GM10248 (cell line): ENCODE results near the gene PTPRF.

ENCODE experiments used
- CTCF ChIA-PET: fragments of 300-600 bp; sonication (Branson Sonifier 250); formaldehyde crosslinking; extraction: SDS; loops from one replicate; lab custom pipeline; 2021; ENCODE audit warnings: antibody characterized with exemption; lab: Yijun Ruan, JAX
- POLR2A ChIA-PET: fragments of 350-650 bp; sonication (Branson Sonifier 250); formaldehyde crosslinking; extraction: SDS; loops from one replicate; lab custom pipeline; 2020; ENCODE audit warnings: antibody characterized with exemption; lab: Yijun Ruan, JAX
- DNase-seq: peaks from one replicate; pipeline ENCODE4 v3.0.0; 2012; ENCODE audit errors: extremely low spot score
- CTCF ChIP-seq: IDR thresholded peaks from 2 replicates; pipeline ENCODE4 v1.5.1; 2012; ENCODE audit warnings: mild to moderate bottlenecking, low read depth; ENCODE audit errors: extremely low read depth, missing control alignments, control extremely low read depth

The PTPRF gene

GRCh38 chr1:43529206-43529731 is 1.4 kb upstream of the PTPRF start:
- ChIA-PET CTCF (interaction anchor here (0.7 to 3.6 kb wide), 29 partner anchors 8 to 518 kb away, joined by 3 to 44 read pairs (median 4); partner anchors contain the start of genes ARTN and KDM4A), POLR2A (no interaction called here)
- peak; percentile 96 for TF ChIP-seq CTCF
- DNase-seq = peak; percentile 83

GRCh38 chr1:43531107-43531905 is 623 bp downstream of the PTPRF start:
- CTCF ChIA-PET = interaction anchor here (1.1 to 3.6 kb wide), 3 partner anchors 24 to 516 kb away, joined by 3 to 44 read pairs (median 25); partner anchors contain the start of gene ARTN
- POLR2A ChIA-PET = no interaction called here
- DNase-seq = no peak
- TF ChIP-seq CTCF = no peak

- POLR2A ChIA-PET = no interaction called here
- DNase-seq = no peak
- TF ChIP-seq CTCF = no peak
- CTCF ChIA-PET = interaction anchor here (1.1 to 3.1 kb wide), 3 partner anchors 37 to 474 kb away, joined by 3 to 30 read pairs (median 8); partner anchors contain the start of gene ARTN
These were observed 1.4 kb downstream of the PTPRF start for GRCh38 chr1:43531906-43532584.

GRCh38 chr1:43532716-43533115 is 2.0 kb downstream of the PTPRF start:
- CTCF ChIA-PET = interaction anchor here (1.1 to 3.1 kb wide), 3 partner anchors 36 to 473 kb away, joined by 3 to 30 read pairs (median 8); partner anchors contain the start of gene ARTN
- POLR2A ChIA-PET = no interaction called here
- DNase-seq = no peak
- TF ChIP-seq CTCF = no peak

GRCh38 chr1:43533584-43533983 is 2.9 kb downstream of the PTPRF start:
- POLR2A ChIA-PET = no interaction called here
- no peak for DNase-seq
- CTCF ChIA-PET = interaction anchor here (1.1 to 3.1 kb wide), 4 partner anchors 12 to 472 kb away, joined by 3 to 30 read pairs (median 8); partner anchors contain the start of gene ARTN
- no peak for TF ChIP-seq CTCF

- no peak for TF ChIP-seq CTCF
- no peak for DNase-seq
- ChIA-PET CTCF (interaction anchor here (1.1 to 3.1 kb wide), 5 partner anchors 10 to 471 kb away, joined by 3 to 30 read pairs (median 7); partner anchors contain the start of gene ARTN), POLR2A (no interaction called here)
These were observed 3.6 kb downstream of the PTPRF start for GRCh38 chr1:43534256-43534655.
